Tibial nerve (tissue), 3 donors: Measurements from ENCODE around the gene UACA.

Experiments
- POLR2A ChIP-seq, 2 donors: fragments of 450-650 bp; IDR thresholded peaks; one replicate each; pipeline ENCODE4 v1.6.1; 2017; ENCODE audit warnings: antibody characterized with exemption in 2 of 2, mild to moderate bottlenecking in 2 of 2, moderate library complexity in 2 of 2
- TF ChIP-seq, protein P1 (sequence below), 5 experiments: fragments of 200-600 bp in 3 of 5; fragments of 450-650 bp in 2 of 5; sonication (generic) in 3 of 5; IDR thresholded peaks; one replicate each; pipeline ENCODE4 v1.5.1; 2016 to 2019; ENCODE audit warnings: antibody characterized with exemption in 5 of 5, mild to moderate bottlenecking in 3 of 5, moderate library complexity in 2 of 5

- TF ChIP-seq, protein P1, sequence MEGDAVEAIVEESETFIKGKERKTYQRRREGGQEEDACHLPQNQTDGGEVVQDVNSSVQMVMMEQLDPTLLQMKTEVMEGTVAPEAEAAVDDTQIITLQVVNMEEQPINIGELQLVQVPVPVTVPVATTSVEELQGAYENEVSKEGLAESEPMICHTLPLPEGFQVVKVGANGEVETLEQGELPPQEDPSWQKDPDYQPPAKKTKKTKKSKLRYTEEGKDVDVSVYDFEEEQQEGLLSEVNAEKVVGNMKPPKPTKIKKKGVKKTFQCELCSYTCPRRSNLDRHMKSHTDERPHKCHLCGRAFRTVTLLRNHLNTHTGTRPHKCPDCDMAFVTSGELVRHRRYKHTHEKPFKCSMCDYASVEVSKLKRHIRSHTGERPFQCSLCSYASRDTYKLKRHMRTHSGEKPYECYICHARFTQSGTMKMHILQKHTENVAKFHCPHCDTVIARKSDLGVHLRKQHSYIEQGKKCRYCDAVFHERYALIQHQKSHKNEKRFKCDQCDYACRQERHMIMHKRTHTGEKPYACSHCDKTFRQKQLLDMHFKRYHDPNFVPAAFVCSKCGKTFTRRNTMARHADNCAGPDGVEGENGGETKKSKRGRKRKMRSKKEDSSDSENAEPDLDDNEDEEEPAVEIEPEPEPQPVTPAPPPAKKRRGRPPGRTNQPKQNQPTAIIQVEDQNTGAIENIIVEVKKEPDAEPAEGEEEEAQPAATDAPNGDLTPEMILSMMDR (IDR thresholded peaks at IDR 0.05), result no peak
- no peak for TF ChIP-seq POLR2A (IDR thresholded peaks at IDR 0.05)
These were observed 42.9 kb downstream of the UACA start for GRCh38 chr15:70720228-70721016.
